Measurements from ENCODE around the gene PTPRM. TPM values are rescaled to one million over a fixed set of nuclear protein-coding genes. Genes with fewer than 3 reads are reported as not detected.

PTPRM gene
- total RNA-seq, 1 experiment from 2014 or later = 6.2 TPM

DNA sequence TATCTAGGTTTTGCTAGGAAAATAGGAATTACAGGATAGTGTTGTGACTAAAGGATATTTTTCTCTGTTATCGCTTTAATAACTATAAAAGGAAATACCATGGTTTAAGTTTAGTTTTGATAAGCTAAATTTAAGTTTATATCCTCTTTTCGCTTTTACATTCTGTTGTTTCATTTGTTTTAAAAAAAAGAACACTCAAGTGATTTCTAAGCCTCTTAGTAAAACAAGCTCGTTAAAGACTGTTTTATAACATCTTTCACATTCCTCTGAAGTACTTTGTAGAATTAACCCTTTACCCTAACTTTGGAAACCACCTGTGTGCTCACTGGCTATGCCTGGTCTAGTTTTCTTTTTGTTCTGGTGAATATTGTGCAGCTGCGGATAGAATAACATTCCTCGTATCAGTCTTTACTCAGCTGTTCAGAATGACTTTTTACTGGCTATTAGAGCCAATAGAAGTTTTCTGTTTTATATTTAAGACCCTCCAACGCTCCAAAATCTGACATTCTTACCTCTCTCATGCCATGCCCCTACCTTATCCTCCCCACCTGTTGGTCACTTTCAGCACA, 183.1 kb downstream of the PTPRM start:
- H3K18ac ChIP-seq (ENCODE audit: insufficient read length, low read depth, low read length) = no peak overlapping the region
- no peak overlapping the region for H3T11ph ChIP-seq (ENCODE audit: low read length)
- H3K27ac ChIP-seq (ENCODE audit: insufficient read length, low read depth, low read length) = no peak overlapping the region
- no peaks in the 10 kb centered on the region for H3K23me2 ChIP-seq (ENCODE audit: insufficient read length, low read depth, low read length, poor library complexity, severe bottlenecking)
- H3K79me2 ChIP-seq (ENCODE audit: insufficient read depth, low read length) = no peaks in the 10 kb centered on the region
- no peak overlapping the region for H2AFZ ChIP-seq (ENCODE audit: low read length)
- H3K9me3 ChIP-seq (ENCODE audit: control insufficient read depth, low read depth, low read length) = peaks cover 4% of the 10 kb centered on the region
- H3K36me3 Mint-ChIP-seq (ENCODE audit: insufficient read depth in 1 of 3, low read depth in 3 of 3) = peaks cover 13 to 17% (median 14%) of the 10 kb centered on the region in 3 experiments
- H3K9me3 Mint-ChIP-seq = peaks cover 17 to 21% of the 10 kb centered on the region in 2 experiments
- H4K5ac ChIP-seq (ENCODE audit: insufficient read length, low read depth, low read length) = no peak overlapping the region
- H2BK120ac ChIP-seq (ENCODE audit: low read depth, low read length, poor library complexity, severe bottlenecking) = no peak overlapping the region
- no peak for DNase-seq
- H4K91ac ChIP-seq (ENCODE audit: insufficient read length, low read depth, low read length) = no peak overlapping the region
- no peak overlapping the region for H2BK15ac ChIP-seq (ENCODE audit: low read depth, low read length)
- H3K9ac ChIP-seq (ENCODE audit: extremely low read depth, insufficient read length, low read length) = no peak overlapping the region
- no peak overlapping the region for H3K56ac ChIP-seq (ENCODE audit: insufficient read length, low read depth, low read length)
- H3K4ac ChIP-seq (ENCODE audit: low read depth, low read length) = no peak overlapping the region
- H3K27me3 Mint-ChIP-seq (ENCODE audit: low read depth) = no peaks in the 10 kb centered on the region
- no peak for TF ChIP-seq CTCF (conservative IDR thresholded peaks at IDR 0.05)
- no peak overlapping the region for H4K8ac ChIP-seq (replicated peaks; ENCODE audit: insufficient read length, low read depth, low read length)
- H4K20me1 ChIP-seq (ENCODE audit: control insufficient read depth, insufficient read depth, insufficient read length) = no peaks in the 10 kb centered on the region
- no peak overlapping the region for H2BK5ac ChIP-seq (ENCODE audit: insufficient read length, low read length)
- no peaks in the 10 kb centered on the region; the same call in 1 of the 2 replicates for H3K4me1 ChIP-seq (ENCODE audit: insufficient read depth, low read length)
- H2BK20ac ChIP-seq (ENCODE audit: low read depth, low read length, poor library complexity, severe bottlenecking) = no peak overlapping the region
- no peak overlapping the region for H2BK12ac ChIP-seq (ENCODE audit: insufficient read length, low read depth, low read length)
- WGBS (ENCODE audit: extremely low coverage, insufficient read length, low lambda C conversion rate) = no CpG with 5 or more reads among the region's 6 CpGs
- H2AK5ac ChIP-seq (ENCODE audit: insufficient read length, low read length) = no peak overlapping the region
- no peaks in the 10 kb centered on the region for H3K79me1 ChIP-seq (ENCODE audit: insufficient read depth, low read depth, low read length, poor library complexity, severe bottlenecking)
- H3K27ac Mint-ChIP-seq = no peak overlapping the region
- no peak overlapping the region for H3K4me2 ChIP-seq (ENCODE audit: insufficient read depth, insufficient read length, low read length)
- H3K14ac ChIP-seq (ENCODE audit: insufficient read depth, low read length) = no peak overlapping the region
- peaks cover 20 to 28% of the 10 kb centered on the region in 2 experiments for H3K4me1 Mint-ChIP-seq
- no peaks in the 10 kb centered on the region for H3K27me3 ChIP-seq (ENCODE audit: insufficient read depth, low read length)
- H3K4me3 Mint-ChIP-seq = no peak overlapping the region
- no peak overlapping the region for H3K23ac ChIP-seq (ENCODE audit: insufficient read length, low read depth, low read length)
